G401.6 (cell line): ENCODE results near the gene OXSR1.
"Not testable (repeated sequence)": the region's sequence is repeated elsewhere in the genome, so short reads cannot be mapped to it uniquely, and the experiment has no call there.

Experiments used
- FAIRE-seq: peaks from 2 replicates; lab custom pipeline; 2012; peaks lifted over from hg19 to GRCh38; lab: Jason Lieb, UNC

Gene OXSR1

DNA sequence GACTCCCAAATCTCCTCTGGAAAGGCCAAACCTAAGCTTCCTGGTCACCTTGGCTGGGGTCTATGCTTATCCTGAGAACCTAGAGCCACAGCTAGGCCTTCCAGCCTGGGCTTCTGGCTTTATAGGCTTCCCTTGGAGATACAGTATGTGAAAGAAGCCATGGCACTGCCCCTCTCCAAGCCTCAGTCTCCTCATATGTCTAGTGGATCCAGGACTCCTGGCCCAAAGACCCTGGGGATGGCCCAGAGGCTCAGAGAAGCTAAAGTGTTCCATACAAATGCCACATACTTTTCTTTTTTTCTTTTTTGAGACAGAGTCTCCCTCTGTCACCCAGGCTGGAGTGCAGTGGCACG, 37.1 kb upstream of the OXSR1 start:
- no peak for FAIRE-seq

DNA sequence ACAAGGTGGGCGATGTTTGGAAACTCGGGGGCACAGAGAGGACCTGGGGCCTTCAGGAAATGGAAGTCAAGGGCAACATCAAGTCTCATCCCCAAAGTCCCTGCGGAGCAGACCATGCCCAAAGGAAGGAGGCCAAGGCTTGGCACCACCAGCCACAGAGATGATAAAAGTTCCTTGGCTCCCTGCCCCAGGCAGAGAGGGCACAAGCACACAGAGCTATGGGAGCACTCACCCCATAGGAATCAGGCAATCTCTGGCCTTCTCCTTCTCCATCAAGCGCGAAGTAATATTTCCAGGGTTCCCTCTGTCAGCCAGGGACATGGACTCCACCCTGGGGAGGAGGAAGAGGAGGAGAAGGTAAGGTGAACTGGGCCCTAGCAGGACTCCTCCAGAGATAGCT, 36.3 kb upstream of the OXSR1 start:
- no peak for FAIRE-seq

DNA sequence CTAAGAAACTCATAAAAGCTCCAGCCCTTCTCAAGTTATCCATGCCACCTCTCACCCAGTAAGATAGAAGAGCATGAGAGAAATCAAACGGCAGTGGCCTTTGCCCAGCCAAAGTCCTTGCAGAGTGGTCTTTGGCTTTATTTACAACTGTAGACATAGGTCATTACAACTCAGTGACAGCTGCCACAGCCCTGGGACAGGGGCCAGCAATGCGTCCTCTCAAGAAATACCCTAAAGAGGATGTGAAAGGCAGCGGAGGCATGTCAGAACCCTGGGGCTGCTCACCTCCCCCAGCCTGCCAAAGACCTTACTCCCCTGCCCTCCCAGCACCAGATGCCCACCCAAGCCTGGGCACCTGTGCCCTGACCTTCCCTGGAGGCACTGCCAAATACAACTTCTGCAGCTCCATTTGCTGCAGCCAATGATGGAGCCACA, 34.7 kb upstream of the OXSR1 start:
- FAIRE-seq, result no peak

DNA sequence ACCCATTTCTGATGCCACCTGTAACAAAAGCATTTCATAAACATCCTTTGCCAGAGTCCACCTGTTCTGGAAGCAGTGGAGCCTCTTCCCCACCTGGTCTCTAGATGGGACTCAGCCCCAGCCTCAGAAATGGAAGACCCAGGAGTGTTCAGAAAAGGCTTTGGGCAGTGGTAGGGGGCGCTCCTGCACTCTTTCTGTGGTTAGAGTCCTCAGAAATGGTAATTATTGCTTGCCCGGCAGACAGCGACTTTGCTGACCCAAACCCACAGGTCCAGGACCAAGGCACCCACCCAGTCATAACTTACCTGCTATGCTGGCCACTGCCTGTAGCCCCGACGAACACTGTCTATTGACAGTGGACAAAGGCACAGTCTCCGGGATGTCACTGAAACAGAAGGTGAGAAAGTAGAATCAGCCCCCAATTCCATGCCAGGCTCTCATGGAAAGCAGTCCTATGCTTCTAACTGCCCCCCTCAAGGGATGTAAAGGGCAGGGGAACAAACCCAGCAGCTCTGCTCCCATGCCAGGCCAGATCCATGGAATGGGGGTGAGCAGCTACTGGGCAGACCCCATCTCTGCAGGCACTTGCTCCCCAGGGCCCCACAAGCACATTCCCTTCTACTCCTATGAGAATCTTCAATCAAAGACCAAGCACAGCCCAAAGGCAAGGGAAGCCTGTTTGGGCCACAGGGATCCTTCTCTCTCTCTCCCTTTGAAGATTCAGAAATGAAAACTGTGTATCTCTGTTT, 33.5 kb upstream of the OXSR1 start:
- FAIRE-seq, result no peak

DNA sequence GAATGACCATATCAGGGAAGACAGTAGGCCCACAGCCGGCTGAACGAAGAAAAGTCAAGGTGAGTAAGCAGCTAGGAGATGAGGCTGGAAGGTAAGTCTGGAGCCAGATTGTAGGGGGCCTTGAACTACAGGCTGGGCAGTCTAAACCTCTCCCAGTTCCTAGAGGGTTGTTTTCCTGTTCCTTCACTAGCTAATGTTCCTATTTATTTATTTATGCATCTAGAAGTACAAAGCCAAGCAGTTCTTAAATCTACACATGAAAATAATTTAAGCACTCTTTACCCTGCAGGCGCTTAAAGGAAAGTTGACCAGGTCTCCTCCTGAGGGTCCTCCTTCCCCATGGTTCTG, 32.2 kb upstream of the OXSR1 start:
- FAIRE-seq, result no peak

DNA sequence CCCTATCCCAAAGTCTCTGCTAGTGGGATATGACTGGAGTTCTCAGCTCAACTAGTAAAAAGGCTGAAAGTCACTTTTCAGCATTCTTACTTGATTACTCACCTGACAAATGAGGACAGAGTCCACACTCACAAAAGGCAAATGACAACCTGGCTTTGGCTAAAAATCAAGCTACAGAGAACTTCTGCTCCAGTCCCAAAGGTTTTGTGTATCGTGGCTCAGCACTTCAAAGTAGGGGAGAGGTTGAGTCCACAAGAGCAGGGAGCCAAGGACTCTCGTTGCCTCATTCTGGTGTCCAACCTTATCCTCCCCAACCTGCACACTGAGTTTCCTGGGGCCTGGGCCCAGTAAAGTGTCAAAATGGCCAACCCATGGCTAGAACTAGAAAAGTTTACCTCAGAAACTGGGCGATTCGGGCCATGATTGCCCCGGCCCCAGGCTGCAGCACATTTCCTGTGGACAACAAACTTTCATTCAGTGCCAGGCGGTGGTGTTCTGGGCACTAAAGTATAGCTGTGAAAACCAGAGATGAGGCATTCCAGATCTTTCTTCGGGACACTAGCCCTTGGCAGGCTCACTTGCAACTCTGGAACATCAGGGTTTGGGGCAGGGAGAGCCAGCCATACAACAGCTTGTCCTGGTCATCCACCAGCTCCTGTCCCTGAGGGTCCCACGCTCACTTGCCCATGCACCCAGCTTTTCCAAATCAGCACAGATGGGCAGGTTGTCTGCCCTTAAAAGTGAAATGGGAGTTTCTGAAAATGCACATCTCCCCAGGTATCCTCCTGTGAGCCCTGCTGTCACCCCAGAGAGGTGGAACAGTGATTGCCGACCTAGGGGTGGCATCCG, 31.6 kb upstream of the OXSR1 start:
- no peak for FAIRE-seq

DNA sequence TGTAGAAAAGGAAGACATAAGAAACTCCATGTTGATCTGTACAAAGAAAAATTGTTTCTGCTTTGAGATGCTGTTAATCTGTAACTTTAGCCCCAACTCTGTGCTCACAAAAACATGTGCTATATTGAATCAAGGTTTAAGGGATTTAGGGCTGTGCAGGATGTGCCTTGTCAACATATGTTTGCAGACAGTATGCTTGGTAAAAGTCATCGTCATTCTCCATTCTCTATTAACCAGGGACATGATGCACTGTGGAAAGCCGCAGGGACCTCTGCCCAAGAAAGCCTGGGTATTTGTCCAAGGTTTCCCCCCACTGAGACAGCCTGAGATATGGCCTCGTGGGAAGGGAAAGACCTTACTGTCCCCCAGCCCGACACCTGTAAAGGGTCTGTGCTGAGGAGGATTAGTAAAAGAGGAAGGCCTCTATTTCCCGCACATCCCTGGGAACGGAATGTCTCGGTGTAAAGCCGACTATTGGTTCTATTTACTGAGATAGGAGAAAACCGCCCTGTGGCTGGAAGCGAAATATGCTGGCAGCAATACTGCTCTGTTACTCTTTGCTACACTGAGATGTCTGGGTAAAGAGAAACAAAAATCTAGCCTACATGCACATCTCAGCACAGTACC, 30.7 kb upstream of the OXSR1 start:
- not testable (repeated sequence) for FAIRE-seq

DNA sequence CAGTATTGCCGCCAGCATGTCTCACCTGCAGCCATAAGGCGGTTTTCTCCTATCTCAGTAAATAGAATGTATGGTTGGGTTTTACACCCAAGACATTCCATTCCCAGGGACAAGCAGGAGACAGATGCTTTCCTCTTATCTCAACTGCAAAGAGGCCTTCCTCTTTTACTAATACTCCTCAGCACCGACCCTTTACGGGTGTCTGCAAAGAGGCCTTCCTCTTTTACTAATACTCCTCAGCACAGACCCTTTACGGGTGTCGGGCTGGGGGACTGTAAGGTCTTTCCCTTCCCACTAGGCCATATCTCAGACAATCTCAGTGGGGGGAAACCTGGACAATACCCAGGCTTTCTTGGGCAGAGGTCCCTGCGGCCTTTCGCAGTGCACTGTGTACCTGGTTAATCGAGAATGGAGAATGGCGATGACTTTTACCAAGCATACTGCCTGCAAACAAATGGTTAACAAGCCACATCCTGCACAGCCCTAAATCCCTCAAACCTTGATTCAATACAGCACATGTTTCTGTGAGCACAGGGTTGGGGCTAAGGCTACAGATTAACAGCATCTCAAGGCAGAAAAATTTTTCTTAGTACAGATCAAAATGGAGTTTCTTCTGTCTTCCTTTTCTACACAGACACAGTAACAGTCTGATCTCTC, 29.6 kb upstream of the OXSR1 start:
- FAIRE-seq, result not testable (repeated sequence)

DNA sequence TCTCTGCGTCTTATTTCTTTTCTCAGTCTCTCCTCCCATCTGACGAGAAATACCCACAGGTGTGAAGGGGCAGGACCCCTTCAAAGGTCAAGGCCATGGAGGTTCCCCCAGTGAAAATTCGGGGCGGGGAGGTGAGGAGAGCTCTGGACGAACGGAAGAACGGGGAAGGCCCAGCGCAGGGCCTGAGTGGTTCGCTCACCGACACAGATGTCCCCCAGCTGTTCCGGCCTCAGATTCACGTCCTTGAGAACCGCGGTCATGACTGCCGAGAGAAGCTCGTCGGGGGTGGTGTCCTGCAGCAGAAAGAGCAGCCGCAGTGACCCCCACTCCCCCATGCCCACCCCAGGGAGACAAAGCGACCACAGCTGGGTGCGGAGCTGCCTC, 29.0 kb upstream of the OXSR1 start:
- no peak for FAIRE-seq

DNA sequence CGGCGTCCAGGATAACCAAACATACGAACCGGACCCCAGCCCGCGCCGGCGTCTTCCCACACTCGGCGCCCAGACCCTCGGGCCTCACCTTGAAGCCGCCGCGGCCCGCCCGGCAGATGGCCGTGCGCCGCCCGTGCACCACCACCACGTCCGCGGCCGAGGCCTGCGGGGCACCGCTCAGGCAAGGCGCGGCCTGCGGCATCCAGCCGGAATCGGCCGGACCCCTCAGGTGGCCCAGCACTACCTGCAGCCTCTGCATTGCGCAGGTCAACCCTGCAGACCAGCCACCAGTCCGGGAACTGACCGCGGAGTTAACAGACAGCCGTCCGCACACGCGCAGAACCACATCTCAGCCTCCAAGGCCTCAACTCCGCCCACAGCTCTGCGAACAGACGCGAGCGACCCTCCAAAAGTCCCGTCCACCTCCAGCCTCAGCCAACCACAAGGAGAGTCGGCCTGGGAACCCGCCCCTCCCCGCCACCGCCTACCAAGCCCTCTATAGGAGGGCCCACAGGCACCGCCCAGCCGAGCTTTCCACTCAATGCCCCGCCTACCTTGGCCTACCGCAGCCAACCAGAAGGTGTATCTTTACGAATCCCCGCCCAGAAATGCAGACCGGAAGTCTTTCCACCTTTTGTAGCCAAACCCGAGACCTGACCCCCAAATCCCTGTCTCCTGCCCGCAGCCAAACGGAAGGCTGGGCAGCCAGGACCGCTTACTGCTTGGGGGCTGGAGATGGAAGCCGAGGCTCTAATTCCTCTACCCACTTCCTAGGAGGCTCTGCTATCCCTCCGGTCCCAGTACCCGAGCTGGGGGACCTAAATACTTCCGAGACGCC, 28.3 kb upstream of the OXSR1 start, which contains the start of gene ACAA1:
ACAA1 (minus strand) TSS at position 351 of the 838 bp plus-strand sequence; CDS start at position 259, 92 bp downstream.
- peak; percentile 99 for FAIRE-seq

DNA sequence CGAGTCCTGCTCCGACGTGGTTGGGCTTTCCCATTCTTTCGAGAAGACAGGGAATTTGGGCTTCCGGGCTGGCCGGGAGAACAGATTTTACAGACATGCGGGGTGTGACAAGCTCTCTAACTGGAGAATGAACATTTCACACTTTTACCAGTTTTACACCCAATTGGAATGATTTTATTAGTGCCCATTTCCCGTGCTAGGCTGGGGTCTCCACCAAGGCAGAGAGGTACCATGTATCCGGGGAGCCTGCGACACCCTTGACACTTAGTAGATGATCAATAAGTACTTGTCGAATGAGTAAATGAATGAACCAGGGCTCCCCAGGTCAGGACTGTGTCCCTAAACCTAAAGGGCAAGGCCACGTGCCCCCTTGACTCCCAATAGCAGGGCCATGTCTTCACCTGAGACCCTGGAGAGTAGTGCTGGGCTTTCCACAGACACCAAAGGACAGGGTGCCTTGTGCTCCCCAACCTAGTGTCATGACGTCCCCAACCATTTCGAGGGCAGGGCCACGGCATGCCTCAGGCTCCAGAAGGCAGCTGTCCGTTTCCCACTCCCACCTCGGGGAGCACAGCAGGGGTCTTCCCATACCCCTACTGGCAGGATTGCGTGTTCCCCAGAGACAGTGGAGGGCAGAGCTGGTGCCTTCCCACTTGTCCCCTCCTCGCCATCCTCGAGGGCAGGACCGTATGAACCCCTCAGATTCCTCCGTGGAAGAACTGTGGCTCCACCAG, 27.6 kb upstream of the OXSR1 start:
- FAIRE-seq, result no peak

DNA sequence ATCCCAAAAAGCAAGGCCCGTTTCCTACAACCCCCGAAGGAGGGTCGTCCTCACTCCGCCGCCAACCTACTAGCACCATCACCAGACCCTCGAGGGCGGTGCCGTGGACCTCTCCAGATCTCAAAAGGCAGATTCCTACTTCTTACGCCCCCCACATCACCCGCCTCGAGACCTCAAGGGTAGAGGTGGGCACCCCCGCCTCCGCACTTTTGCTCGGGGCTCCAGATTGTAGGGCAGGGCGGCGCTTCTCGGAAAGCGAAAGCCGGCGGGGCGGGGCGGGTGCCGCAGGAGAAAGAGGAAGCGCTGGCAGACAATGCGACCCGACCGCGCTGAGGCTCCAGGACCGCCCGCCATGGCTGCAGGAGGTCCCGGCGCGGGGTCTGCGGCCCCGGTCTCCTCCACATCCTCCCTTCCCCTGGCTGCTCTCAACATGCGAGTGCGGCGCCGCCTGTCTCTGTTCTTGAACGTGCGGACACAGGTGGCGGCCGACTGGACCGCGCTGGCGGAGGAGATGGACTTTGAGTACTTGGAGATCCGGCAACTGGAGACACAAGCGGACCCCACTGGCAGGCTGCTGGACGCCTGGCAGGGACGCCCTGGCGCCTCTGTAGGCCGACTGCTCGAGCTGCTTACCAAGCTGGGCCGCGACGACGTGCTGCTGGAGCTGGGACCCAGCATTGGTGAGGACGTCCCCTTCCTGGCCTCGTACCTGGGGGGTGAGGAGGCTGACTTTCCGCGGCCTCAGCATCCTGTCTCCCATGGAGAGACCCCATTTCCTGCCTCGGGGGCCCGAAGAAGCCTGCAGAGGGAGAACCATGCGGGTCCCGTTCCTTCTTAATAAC, 26.8 kb upstream of the OXSR1 start, which contains the start of gene MYD88:
MYD88 (plus strand) TSS at position 313 of the 842 bp plus-strand sequence; CDS start at position 353, 40 bp downstream.
- FAIRE-seq, result no peak

DNA sequence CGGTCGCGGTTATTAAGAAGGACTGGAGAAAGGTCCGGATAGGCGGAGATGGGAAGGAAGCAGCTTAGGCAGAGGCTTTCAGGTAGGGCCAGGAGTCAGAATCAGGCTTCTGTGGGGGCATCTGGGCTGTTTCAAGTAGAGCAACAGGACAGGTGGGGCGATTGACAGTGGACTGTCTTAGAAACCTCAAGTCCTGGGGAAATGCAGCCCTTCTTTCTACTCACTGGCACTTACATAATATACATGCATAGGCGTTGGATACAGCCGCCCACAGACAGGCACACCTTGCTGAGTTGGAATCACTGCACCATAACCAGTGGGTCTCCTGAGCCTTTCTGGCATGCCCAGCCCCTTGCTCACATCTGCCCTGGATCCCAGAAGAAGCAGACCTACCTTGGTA, 26.1 kb upstream of the OXSR1 start:
- FAIRE-seq, result no peak

DNA sequence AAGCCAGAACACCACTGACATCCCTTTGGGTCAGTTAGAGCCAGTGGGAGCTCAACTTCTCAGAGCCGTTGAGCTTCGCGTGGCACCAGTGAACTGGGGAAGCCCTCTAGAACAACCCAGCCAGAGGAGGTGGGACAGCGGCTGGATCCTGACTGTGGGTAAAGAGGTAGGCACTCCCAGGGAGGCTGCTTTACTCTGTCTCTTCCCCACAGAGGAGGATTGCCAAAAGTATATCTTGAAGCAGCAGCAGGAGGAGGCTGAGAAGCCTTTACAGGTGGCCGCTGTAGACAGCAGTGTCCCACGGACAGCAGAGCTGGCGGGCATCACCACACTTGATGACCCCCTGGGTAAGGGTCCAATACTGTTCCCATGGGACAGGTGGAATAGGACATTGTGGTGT, 25.7 kb upstream of the OXSR1 start:
- FAIRE-seq, result no peak

DNA sequence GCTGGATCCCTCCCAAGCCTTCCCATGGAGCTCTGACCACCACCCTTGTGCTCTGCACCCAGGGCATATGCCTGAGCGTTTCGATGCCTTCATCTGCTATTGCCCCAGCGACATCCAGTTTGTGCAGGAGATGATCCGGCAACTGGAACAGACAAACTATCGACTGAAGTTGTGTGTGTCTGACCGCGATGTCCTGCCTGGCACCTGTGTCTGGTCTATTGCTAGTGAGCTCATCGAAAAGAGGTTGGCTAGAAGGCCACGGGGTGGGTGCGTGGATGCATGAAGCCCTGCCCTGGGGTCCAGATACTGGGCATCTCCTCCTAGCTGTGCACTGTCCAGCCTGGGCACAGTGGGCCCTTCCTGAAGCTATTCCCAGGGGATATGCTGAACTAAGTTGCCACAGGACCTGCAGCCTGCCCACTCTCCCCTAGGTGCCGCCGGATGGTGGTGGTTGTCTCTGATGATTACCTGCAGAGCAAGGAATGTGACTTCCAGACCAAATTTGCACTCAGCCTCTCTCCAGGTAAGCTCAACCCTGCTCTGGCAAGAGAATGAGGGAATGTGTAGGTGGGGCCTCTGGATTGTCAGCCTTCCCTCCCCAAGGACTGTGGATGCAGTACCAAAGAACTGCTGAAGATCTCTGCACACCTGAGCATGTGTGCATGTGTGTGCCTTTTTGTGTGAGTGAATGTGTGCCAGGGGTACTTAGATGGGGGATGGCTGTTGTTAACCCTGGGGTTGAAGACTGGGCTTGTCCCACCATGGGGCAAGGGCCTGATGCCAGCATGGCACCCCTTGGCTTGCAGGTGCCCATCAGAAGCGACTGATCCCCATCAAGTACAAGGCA, 24.8 kb upstream of the OXSR1 start:
- FAIRE-seq, result no peak

DNA sequence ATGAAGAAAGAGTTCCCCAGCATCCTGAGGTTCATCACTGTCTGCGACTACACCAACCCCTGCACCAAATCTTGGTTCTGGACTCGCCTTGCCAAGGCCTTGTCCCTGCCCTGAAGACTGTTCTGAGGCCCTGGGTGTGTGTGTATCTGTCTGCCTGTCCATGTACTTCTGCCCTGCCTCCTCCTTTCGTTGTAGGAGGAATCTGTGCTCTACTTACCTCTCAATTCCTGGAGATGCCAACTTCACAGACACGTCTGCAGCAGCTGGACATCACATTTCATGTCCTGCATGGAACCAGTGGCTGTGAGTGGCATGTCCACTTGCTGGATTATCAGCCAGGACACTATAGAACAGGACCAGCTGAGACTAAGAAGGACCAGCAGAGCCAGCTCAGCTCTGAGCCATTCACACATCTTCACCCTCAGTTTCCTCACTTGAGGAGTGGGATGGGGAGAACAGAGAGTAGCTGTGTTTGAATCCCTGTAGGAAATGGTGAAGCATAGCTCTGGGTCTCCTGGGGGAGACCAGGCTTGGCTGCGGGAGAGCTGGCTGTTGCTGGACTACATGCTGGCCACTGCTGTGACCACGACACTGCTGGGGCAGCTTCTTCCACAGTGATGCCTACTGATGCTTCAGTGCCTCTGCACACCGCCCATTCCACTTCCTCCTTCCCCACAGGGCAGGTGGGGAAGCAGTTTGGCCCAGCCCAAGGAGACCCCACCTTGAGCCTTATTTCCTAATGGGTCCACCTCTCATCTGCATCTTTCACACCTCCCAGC, 24.0 kb upstream of the OXSR1 start:
- FAIRE-seq, result no peak

DNA sequence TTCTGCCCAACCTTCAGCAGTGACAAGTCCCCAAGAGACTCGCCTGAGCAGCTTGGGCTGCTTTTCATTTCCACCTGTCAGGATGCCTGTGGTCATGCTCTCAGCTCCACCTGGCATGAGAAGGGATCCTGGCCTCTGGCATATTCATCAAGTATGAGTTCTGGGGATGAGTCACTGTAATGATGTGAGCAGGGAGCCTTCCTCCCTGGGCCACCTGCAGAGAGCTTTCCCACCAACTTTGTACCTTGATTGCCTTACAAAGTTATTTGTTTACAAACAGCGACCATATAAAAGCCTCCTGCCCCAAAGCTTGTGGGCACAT, 23.4 kb upstream of the OXSR1 start:
- FAIRE-seq, result no peak

DNA sequence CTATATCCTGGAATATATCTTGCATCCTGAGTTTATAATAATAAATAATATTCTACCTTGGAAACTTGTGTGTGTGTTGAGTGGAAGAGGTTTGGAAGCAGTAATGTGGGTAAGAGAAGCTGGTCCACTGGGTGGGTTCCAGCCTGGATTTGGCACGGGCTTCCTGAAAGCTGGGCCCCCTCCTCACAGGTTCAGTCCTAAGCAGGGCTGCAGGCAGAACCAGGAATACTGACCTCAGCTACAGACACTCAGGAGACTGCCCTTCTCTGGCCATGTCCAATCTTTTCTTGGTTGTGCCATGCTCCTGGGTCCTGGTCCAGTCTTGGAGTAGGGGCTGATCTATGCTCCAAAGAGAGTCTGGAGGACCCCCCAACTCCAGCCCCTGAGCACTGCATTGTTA, 22.4 kb upstream of the OXSR1 start:
- FAIRE-seq, result no peak
